Duodenal mucosa (tissue), 2 donors: Measurements from ENCODE around the gene ZNF668.
A peak's percentile ranks its signal among the peaks of the same experiment; 100 is the strongest.
"Not testable (repeated sequence)": the region's sequence is repeated elsewhere in the genome, so short reads cannot be mapped to it uniquely, and the experiment has no call there.

ENCODE experiments used
- H3K27ac ChIP-seq: one replicate; pipeline ENCODE4 v1.7.0; 2013; ENCODE audit warnings: low read depth, low read length
- H3K27me3 ChIP-seq, 2 donors: one replicate each; pipeline ENCODE4 v1.7.0; 2013; ENCODE audit warnings: low read length in 2 of 2, control low read depth in 1 of 2; ENCODE audit not compliant: insufficient read depth in 2 of 2, control insufficient read depth in 1 of 2
- H3K36me3 ChIP-seq, 2 donors: one replicate each; pipeline ENCODE4 v1.7.0; 2013; ENCODE audit warnings: low read length in 2 of 2, control low read depth in 1 of 2; ENCODE audit not compliant: insufficient read depth in 2 of 2, control insufficient read depth in 1 of 2
- H3K4me1 ChIP-seq, 2 donors: one replicate each; pipeline ENCODE4 v1.7.0; 2013; ENCODE audit warnings: low read length in 2 of 2, control low read depth in 1 of 2; ENCODE audit not compliant: insufficient read depth in 2 of 2, control insufficient read depth in 1 of 2
- H3K4me3 ChIP-seq, 2 donors: one replicate each; pipeline ENCODE4 v1.7.0; 2013; ENCODE audit warnings: low read length in 2 of 2, low read depth in 1 of 2
- H3K9ac ChIP-seq, 2 donors: one replicate each; pipeline ENCODE4 v1.7.0; 2013; ENCODE audit warnings: low read length in 2 of 2, low read depth in 1 of 2
- H3K9me3 ChIP-seq, 2 donors: one replicate each; pipeline ENCODE4 v1.7.0; 2013; ENCODE audit warnings: low read length in 2 of 2, control low read depth in 1 of 2; ENCODE audit not compliant: control insufficient read depth in 1 of 2

Gene ZNF668

DNA sequence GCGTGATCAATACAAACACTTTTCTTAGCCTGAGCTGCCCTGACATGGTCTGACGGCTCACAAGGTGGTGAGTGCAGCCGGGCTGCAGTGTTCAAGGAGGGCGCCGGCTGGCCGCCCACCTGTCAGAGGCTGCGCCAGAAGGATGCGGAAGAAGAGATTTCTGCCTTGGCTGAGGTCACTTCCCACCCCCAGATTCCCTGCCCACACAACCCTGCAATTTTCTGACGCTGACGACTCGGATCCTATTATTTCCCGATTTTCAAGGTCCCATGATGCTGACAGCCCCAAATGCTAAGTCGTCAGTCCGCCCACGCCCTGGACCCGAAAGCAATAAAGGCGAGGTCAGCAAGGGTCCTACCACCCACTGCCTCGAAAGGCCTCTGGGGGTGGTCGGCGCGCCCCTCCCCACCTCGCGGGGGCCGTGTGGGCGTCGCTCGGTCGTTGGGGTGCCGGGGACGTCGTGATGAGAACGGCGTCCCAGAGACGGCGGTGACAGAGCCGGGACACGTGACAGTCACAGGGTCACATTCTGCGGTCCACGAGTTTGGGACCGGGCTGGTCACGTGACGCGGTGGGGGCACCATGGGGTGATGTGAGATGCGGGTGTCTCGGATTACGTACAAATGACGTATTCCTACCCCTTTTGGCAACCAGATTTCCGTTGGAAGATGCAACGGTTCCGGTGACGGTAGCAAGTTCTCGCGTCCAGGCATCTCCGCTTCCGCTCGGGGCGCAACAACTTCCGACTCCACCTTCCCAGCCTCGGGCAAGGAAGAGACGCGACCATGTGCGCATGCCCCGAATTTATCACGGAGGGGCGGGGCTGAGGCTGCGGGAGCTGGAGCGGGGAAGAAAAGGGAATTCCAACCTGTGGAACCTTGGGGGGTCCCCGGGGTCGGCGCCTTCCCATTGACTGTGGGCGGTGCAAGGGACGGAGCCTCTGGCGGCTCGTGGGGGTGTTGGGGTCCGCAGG, 41.0 kb downstream of the ZNF668 start, which contains the start of gene STX4:
STX4 (plus strand) TSS at position 823 of the 973 bp plus-strand sequence. CDS start 248 bp downstream, outside the sequence.
- Histone ChIP-seq H3K4me1 (peaks cover 6 to 18% of the 10 kb centered on the region in 2 donors), H3K9ac (peak within 1 kb of the TSS; percentile 94 to 97), H3K4me3 (peak within 1 kb of the TSS; percentile 92 to 97), H3K9me3 (no peaks in the 10 kb centered on the region), H3K36me3 (peaks cover 11 to 17% of the 10 kb centered on the region in 2 donors), H3K27me3 (no peaks in the 10 kb centered on the region), H3K27ac (peak within 1 kb of the TSS; percentile 97)

- no peaks in the 10 kb centered on the region for H3K9me3 ChIP-seq
- H3K4me1 ChIP-seq: peaks cover 6 to 18% of the 10 kb centered on the region in 2 donors
- no peak overlapping the region for H3K4me3 ChIP-seq
- H3K36me3 ChIP-seq: peaks cover 7 to 12% of the 10 kb centered on the region in 2 donors
- no peak overlapping the region for H3K27ac ChIP-seq
- no peaks in the 10 kb centered on the region for H3K27me3 ChIP-seq
- no peak overlapping the region for H3K9ac ChIP-seq
These were observed 42.8 kb downstream of the ZNF668 start for GRCh38 chr16:31031276-31031675.

DNA sequence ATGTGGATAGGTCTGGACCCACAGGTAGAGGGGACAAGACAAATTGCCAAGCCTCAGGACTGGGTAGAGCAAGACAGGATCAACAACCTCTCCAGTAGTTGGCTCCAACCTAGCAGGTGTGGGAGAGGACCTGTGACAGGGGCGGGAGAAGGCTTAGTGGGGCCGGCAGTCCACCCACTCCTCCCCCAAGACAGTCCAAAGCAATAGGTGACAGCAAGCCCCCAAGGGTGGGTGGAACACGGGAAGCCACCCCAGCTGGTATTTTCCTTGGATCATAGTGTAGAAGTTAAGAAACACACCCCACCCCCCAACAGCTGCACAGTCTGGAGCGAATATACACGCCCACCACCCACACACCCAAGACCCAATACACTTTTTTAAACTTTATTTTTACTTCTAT, 44.8 kb downstream of the ZNF668 start:
- no peaks in the 10 kb centered on the region for H3K27me3 ChIP-seq
- no peak overlapping the region for H3K27ac ChIP-seq
- no peak overlapping the region for H3K9ac ChIP-seq
- H3K4me1 ChIP-seq: peaks cover under 1 to 11% of the 10 kb centered on the region in 2 donors
- no peaks in the 10 kb centered on the region for H3K9me3 ChIP-seq
- no peak overlapping the region for H3K4me3 ChIP-seq
- no peaks in the 10 kb centered on the region for H3K36me3 ChIP-seq

DNA sequence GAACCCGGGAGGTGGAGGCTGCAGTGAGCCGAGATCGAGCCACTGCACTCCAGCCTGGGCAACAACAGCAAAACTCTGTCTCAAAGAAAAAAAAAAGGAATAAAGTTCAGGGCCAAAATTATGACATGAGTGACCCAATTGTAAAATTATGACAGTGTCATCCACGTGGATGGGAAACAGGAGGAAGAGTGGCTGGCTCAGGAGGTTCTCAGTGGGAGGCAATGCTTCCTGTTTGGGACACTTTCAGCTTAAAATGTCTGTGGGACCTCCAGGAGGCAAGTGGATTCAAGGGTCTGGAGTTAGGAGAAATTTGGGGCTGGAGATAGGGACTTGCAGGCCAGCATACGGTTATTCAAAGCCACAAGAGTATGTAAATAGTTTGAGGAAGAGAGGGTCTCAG, 48.7 kb downstream of the ZNF668 start:
- H3K4me1 ChIP-seq: peaks cover 9 to 15% of the 10 kb centered on the region in 2 donors
- no peaks in the 10 kb centered on the region for H3K36me3 ChIP-seq
- no peaks in the 10 kb centered on the region for H3K9me3 ChIP-seq
- H3K4me3 ChIP-seq: no peak overlapping the region
- no peak overlapping the region for H3K9ac ChIP-seq
- H3K27me3 ChIP-seq: no peaks in the 10 kb centered on the region
- H3K27ac ChIP-seq: no peak overlapping the region

DNA sequence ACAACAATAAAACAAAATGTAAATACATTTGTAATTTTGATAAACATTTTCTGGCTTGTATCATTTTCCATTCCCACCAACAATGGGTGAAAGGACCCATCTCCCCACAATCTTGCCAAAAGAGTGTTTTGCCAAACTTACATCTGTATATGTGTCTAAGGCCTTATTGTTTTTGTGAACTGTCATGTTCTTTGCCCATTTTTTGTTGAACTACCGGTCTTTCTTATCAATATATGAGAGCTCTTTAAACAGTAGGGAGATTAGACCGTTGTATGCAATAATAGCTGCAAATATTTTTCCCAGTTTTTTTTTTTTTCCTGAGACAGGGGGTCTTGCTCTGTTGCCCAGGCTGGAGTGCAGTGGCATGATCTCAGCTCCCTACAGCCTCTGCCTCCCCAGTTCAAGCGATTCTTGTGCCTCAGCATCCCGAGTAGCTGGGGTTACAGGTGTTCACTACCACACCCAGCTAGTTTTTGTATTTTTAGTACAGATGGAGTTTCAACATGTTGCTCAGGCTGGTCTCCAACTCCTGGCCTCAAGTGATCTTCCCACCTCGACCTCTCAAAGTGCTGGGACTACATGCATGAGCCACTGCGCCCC, 50.3 kb downstream of the ZNF668 start:
- Histone ChIP-seq H3K4me1 (peaks cover 9 to 15% of the 10 kb centered on the region in 2 donors), H3K36me3 (no peaks in the 10 kb centered on the region), H3K27me3 (no peaks in the 10 kb centered on the region), H3K27ac (no peak overlapping the region), H3K9ac (no peak overlapping the region), H3K9me3 (no peaks in the 10 kb centered on the region), H3K4me3 (no peak overlapping the region)

- Histone ChIP-seq H3K36me3 (no peaks in the 10 kb centered on the region), H3K9me3 (no peaks in the 10 kb centered on the region), H3K4me3 (no peak overlapping the region), H3K4me1 (peaks cover 9 to 15% of the 10 kb centered on the region in 2 donors), H3K27me3 (no peaks in the 10 kb centered on the region), H3K27ac (no peak overlapping the region), H3K9ac (no peak overlapping the region)
These were observed 50.8 kb downstream of the ZNF668 start for GRCh38 chr16:31023252-31023602.

- H3K36me3 ChIP-seq: no peaks in the 10 kb centered on the region
- H3K27ac ChIP-seq: no peak overlapping the region
- no peak overlapping the region for H3K4me3 ChIP-seq
- H3K9me3 ChIP-seq: no peaks in the 10 kb centered on the region
- no peak overlapping the region for H3K9ac ChIP-seq
- peaks cover 9 to 15% of the 10 kb centered on the region in 2 donors for H3K4me1 ChIP-seq
- no peaks in the 10 kb centered on the region for H3K27me3 ChIP-seq
These were observed 51.3 kb downstream of the ZNF668 start for GRCh38 chr16:31022544-31023251.

DNA sequence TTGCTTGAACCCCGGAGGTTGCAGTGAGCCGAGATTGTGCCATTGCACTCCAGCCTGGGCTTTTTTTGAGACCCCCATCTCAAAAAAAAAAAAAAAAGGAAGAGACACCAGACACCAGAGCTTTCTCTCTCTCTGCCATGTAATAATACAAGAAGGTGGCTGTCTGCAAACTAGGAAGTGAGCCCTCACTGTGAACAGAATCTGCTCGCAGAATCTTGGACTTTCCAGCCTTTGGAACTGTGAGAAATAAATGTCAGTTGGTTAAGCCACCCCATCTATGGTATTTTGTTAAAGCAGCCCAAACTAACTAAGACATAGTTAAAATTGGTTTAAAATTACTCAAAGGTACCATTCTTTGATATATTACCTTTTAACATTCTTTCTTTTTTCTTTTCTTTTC, 53.5 kb downstream of the ZNF668 start:
- Histone ChIP-seq H3K4me3 (no peak overlapping the region), H3K9me3 (no peaks in the 10 kb centered on the region), H3K27ac (no peak overlapping the region), H3K27me3 (no peaks in the 10 kb centered on the region), H3K4me1 (peaks cover 9 to 20% of the 10 kb centered on the region in 2 donors), H3K9ac (no peak overlapping the region), H3K36me3 (no peaks in the 10 kb centered on the region)

DNA sequence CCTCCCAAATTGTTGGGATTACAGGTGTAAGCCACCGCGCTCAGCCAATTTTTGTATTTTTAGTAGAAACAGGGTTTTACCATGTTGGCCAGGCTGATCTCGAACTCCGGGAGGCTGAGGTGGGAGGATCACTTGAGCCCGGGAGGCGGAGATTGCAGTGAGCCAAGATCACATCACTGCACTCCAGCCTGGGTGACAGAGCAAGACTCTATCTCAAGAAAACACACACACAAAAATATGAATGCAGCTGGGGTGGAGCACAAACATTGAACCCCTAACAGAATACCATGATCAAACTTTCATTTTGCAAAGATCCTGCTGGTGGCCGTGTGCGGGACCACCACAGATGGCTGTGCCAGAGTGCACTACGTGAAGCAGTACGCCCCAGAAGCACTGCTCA, 56.3 kb downstream of the ZNF668 start:
- not testable (repeated sequence) for H3K4me3 ChIP-seq, H3K9ac ChIP-seq, H3K9me3 ChIP-seq, H3K27me3 ChIP-seq, H3K27ac ChIP-seq, H3K36me3 ChIP-seq
- peaks cover 2 to 12% of the 10 kb centered on the region in 2 donors for H3K4me1 ChIP-seq

DNA sequence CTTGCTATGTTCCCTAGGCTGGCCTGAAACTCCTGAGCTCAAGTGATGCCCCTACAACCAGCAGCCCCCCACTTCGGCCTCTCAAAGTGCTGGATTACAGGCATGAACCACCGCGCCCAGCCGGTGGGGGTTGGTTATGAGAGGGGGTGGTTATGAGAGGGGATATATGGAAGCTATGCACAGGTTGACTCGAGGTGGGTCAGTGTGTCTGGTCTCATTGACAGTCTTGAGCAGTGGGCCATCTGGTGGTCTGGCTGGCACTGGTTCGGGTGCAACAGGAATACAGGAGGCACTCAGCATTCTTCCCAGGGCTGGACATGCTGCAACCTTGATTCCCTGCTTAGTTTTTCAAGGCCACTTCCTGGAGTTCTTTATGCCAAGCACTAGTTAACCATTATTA, 58.0 kb downstream of the ZNF668 start:
- peaks cover 11 to 13% of the 10 kb centered on the region in 2 donors for H3K27me3 ChIP-seq
- H3K4me3 ChIP-seq: no peak overlapping the region

More for the DNA sequence above, 58.0 kb downstream of the ZNF668 start:
- Histone ChIP-seq H3K9me3 (no peaks in the 10 kb centered on the region), H3K4me1 (peaks cover 0 to 5% of the 10 kb centered on the region in 2 donors), H3K36me3 (no peaks in the 10 kb centered on the region), H3K9ac (no peak overlapping the region), H3K27ac (no peak overlapping the region)
